Hematopoietic multipotent progenitor cell treated with erythropoietin and hydrocortisone succinate and interleukin-3 and kit ligand, for 6 days (in vitro differentiated cells): Measurements from ENCODE around the gene TACO1.

Source experiments
- DNase-seq: peaks from one replicate; pipeline ENCODE4 v3.0.0-alpha.2; 2015

Gene TACO1

GRCh38 chr17:63601439-63602371 is 1.0 kb downstream of the TACO1 start:
- peak; percentile 76 for DNase-seq

GRCh38 chr17:63609816-63610573 is 9.3 kb downstream of the TACO1 start:
- no peak for DNase-seq

- DNase-seq, result no peak
Observed at GRCh38 chr17:63610854-63611253, 10.2 kb downstream of the TACO1 start.

GRCh38 chr17:63611354-63611753 is 10.7 kb downstream of the TACO1 start:
- DNase-seq, result no peak

GRCh38 chr17:63613663-63614062 is 13.0 kb downstream of the TACO1 start:
- DNase-seq, result no peak

- no peak for DNase-seq
Observed at GRCh38 chr17:63621229-63621683, 20.6 kb downstream of the TACO1 start.

GRCh38 chr17:63621684-63622573 is 21.2 kb downstream of the TACO1 start, which contains the start of gene MAP3K3:
MAP3K3 (plus strand) TSS chr17:63622417; CDS start chr17:63622760, 343 bp downstream.
- DNase-seq, result peak; percentile 100

- DNase-seq, result peak; percentile 74
Observed at GRCh38 chr17:63622574-63623390, 22.1 kb downstream of the TACO1 start.

GRCh38 chr17:63623786-63624530 is 23.3 kb downstream of the TACO1 start:
- peak; percentile 41 for DNase-seq

- no peak for DNase-seq
Observed at GRCh38 chr17:63624531-63624880, 23.8 kb downstream of the TACO1 start.

GRCh38 chr17:63626551-63627180 is 26.0 kb downstream of the TACO1 start:
- no peak for DNase-seq

- no peak for DNase-seq
Observed at GRCh38 chr17:63629627-63630026, 28.9 kb downstream of the TACO1 start.

- DNase-seq, result no peak
Observed at GRCh38 chr17:63631062-63631461, 30.4 kb downstream of the TACO1 start.

- DNase-seq, result no peak
Observed at GRCh38 chr17:63631626-63632025, 30.9 kb downstream of the TACO1 start.

GRCh38 chr17:63633742-63634141 is 33.0 kb downstream of the TACO1 start:
- no peak for DNase-seq

- DNase-seq, result peak; percentile 21
Observed at GRCh38 chr17:63634163-63634562, 33.5 kb downstream of the TACO1 start.

GRCh38 chr17:63634816-63635215 is 34.1 kb downstream of the TACO1 start:
- peak; percentile 20 for DNase-seq

GRCh38 chr17:63635290-63635689 is 34.6 kb downstream of the TACO1 start:
- no peak for DNase-seq

GRCh38 chr17:63635787-63636186 is 35.1 kb downstream of the TACO1 start:
- no peak for DNase-seq

GRCh38 chr17:63639125-63639524 is 38.4 kb downstream of the TACO1 start:
- no peak for DNase-seq

- DNase-seq, result no peak
Observed at GRCh38 chr17:63640038-63640437, 39.3 kb downstream of the TACO1 start.
